HFF-Myc (cell line): ENCODE data around the gene CCNA2.

Experiments
- DNase-seq: peaks from one replicate; pipeline ENCODE4 v3.0.0-alpha.2; 2011; ENCODE audit warnings: low read depth; ENCODE audit errors: extremely low read depth
- H3K4me3 ChIP-seq: replicated peaks from 2 replicates; pipeline ENCODE4 v1.5.1; 2011; ENCODE audit warnings: low read depth, mild to moderate bottlenecking, control low read depth, low read length
- TF ChIP-seq, protein P1 (sequence below): IDR thresholded peaks from 2 replicates; pipeline ENCODE4 v1.5.1; 2012; ENCODE audit warnings: mild to moderate bottlenecking, low read depth, low read length, control low read depth; ENCODE audit errors: missing control alignments

CCNA2 gene

DNA sequence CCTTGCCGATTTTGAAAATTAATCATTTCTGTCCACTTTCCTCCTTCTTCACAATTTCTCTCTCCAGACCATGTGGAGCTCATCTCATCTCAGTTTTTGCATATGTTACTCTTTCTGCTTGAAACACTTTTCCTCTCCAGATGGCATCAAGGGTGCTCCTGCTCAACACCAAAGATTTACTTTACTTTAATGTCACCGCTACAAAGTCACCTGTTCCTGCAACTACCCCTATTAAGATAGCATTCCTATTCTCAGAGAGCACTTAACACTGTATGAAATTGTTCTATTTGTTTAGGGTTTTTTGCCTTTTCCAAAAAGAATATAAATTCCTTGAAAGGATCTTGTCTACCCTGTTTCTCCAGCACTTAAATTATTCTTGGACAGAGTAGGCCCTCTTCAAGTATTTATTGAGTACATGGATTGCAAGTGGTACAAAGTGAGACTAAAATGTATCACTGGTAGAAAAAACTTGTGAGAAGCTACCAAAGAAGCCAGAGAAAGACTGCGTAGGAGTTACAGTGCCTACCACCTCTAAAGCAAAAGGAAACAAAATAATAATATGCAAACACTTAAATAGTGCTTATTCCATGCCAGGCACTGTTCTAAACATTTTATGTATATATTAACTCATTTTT is 23.7 kb downstream of the CCNA2 start:
- DNase-seq = no peak
- TF ChIP-seq, protein P1, sequence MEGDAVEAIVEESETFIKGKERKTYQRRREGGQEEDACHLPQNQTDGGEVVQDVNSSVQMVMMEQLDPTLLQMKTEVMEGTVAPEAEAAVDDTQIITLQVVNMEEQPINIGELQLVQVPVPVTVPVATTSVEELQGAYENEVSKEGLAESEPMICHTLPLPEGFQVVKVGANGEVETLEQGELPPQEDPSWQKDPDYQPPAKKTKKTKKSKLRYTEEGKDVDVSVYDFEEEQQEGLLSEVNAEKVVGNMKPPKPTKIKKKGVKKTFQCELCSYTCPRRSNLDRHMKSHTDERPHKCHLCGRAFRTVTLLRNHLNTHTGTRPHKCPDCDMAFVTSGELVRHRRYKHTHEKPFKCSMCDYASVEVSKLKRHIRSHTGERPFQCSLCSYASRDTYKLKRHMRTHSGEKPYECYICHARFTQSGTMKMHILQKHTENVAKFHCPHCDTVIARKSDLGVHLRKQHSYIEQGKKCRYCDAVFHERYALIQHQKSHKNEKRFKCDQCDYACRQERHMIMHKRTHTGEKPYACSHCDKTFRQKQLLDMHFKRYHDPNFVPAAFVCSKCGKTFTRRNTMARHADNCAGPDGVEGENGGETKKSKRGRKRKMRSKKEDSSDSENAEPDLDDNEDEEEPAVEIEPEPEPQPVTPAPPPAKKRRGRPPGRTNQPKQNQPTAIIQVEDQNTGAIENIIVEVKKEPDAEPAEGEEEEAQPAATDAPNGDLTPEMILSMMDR = no peak
- no peak overlapping the region for H3K4me3 ChIP-seq

DNA sequence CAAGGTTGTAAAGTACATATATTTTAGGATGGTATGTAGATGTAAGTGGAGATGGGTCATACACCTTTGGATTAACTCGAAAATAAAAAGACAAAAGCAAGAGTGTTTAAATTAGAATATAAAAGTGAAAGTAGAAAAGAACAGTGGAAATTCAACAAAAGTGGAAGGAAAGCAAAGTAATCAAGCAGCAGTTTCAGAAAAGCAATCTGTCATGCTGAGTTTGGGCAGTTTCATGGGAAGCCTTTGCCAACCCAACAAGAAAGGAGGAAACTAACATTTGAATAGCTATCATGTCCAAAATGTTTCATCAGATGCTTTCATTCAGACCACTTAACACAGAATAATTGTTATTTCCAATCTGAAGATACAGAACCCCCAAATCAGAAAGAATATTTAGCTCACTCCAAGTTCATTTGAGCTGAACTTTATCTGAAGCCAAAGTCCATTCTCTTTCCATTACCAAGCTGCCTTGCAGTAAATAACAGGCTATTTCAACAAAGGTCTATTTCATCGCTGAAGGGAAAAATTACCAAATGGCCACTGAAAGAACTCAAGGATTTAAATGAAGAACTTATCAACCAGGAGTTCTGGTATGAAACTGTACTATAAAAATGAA is 24.4 kb downstream of the CCNA2 start:
- no peak for DNase-seq
- TF ChIP-seq, protein P1 = no peak
- no peak overlapping the region for H3K4me3 ChIP-seq

DNA sequence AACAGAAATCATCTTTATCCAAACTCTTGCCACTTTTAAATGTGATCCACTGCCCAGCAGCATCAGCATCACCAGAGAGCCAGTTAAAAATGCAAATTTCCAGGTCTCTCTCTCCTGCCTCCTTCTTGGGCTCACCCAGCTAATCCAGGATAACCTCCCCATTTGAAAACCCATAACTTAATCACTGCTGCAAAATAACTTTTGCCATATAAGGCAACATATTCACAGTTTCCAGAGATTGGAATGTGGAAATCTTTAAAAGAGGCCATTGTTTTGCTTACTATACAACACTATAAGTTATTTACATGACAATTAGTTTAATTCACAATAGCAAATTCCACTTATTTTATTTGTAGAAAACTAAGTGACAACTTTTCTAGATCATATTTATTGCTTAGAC is 27.4 kb downstream of the CCNA2 start:
- no peak overlapping the region for H3K4me3 ChIP-seq
- DNase-seq = no peak
- TF ChIP-seq, protein P1 = no peak

DNA sequence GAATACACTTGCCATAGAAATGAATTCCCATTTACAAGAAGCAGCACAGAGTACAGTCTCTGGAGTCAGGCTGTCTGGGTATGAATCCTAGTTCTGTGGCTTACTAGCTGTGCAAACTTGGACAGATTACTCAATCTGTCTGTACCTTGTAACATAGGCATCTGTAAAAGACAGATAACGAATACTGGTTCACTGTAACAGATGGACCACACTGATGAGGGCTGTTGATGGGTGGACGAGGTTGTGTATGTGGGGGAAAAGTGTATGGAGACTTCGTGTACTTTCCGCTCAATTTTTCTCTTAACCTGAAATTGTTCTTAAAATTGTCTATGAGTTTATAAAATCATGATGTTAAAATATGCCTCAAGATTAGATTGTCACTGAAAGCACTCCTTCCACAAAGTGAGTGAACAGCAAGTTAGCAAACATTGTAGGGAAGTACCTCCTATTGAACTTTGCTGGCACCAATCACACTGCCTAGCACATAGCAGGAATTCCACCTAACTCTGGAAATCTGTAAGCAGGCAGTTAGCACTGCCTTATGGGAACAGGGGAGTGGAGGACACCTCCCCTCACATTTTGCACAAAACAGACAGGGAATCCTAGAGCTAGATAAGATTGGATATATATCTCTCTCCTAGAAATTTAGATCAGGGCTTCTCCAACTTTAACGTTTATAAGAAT is 29.0 kb downstream of the CCNA2 start:
- no peak for DNase-seq
- TF ChIP-seq, protein P1 = no peak
- no peak overlapping the region for H3K4me3 ChIP-seq

DNA sequence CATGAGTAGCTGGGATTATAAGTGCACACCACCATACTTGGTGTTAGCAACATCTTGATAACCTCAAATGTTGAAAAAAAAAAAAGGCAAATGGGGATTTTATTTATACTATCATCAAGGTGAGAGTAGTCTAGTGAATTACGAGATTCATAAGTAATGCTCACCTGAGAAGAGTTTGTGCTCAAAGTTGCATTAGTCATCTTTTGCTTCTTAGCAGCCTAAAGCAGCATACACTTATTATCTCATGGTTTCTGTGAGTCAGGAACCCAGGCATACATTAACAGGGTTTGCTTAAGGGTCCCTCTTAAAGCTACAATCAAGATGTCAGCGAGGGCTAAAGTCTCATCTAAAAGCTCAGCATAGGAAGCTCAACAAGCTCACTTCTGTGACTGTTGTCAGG is 30.7 kb downstream of the CCNA2 start:
- no peak for DNase-seq
- H3K4me3 ChIP-seq = no peak overlapping the region
- TF ChIP-seq, protein P1 = no peak

DNA sequence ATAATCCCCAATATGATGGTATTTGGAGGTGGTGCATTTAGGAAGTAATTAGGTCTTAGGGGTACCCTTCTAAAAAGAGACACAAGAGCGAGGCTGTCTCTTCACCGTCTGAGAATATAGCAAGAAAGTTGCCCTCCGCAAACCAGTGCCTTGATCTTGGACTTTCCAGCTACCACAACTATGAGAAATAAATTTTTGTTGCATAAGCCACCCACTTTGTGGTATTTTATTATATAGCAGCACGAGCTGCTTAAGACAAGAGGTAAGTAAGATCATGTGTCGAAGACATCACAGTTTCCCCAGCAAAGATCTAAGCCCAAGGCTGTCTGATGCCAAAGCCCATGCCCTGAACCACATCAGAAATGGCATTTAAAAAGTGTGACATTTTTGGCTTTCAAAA is 32.2 kb downstream of the CCNA2 start:
- H3K4me3 ChIP-seq = no peak overlapping the region
- DNase-seq = no peak
- TF ChIP-seq, protein P1 = no peak
